ENCODE data around the gene LOXHD1.

DNA sequence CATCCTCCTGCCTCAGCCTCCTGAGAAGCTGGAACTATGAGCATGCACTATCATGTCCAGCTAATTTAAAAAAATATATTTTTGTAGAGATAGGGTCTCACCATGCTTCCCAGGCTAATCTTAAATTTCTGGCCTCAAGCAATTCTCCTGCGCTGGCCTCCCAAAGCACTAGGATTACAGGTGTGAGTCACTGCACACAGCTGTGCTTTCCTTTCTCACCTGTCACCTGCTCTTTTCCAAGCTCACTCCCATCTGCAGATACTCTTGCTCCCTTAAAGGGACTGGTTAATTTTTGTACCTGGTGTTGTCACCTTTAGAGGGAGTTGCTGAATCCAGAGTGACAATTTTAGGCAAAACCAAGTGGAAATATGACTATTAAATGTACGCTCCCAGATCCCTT, 178.2 kb downstream of the LOXHD1 start:
- TF ChIP-seq CTCF (IDR thresholded peaks at IDR 0.05) = no peak
- no peak for TF ChIP-seq POLR2A (IDR thresholded peaks at IDR 0.05)
